B cell (primary cell): Measurements from ENCODE around the gene PTPRC. TPM values are rescaled to one million over a fixed set of nuclear protein-coding genes. Genes with fewer than 3 reads are reported as not detected.

Experiments used
- ATAC-seq: fragments of 200-7000 bp; cut with Tn5 transposase; one replicate; pipeline ENCODE4 v1.10.0; 2021; ENCODE audit warnings: low read depth, mild to moderate bottlenecking, moderate number of reproducible peaks, moderate library complexity
- CTCF ChIA-PET: fragments of 350-600 bp; sonication (Branson Sonifier 250); formaldehyde crosslinking; loops from one replicate; lab custom pipeline; 2021; ENCODE audit warnings: antibody characterized with exemption, inconsistent platforms; lab: Charles Lee
- POLR2A ChIA-PET: fragments of 350-600 bp; sonication (Branson Sonifier 250); formaldehyde crosslinking; loops from one replicate; lab custom pipeline; 2021; ENCODE audit warnings: antibody characterized with exemption; lab: Charles Lee
- DNase-seq: peaks from one replicate; pipeline ENCODE4 v3.0.0; 2013
- H2AFZ ChIP-seq: 2 replicates; pipeline ENCODE4 v1.6.1; 2012; ENCODE audit warnings: mild to moderate bottlenecking, low read depth, low read length; ENCODE audit not compliant: insufficient read depth, poor library complexity, severe bottlenecking
- H3K27ac ChIP-seq, 2 donors: 1 replicate in 1 of 2; 2 replicates in 1 of 2; pipeline ENCODE4 v1.5.1; 2012 to 2013; ENCODE audit warnings: low read length in 2 of 2, mild to moderate bottlenecking in 2 of 2, moderate library complexity in 1 of 2
- H3K27me3 ChIP-seq, 4 experiments: fragments of 200-600 bp in 1 of 4; sonication (generic) in 1 of 4; replicated peaks in 1 of 4; 1 replicate in 2 of 4; 2 replicates in 2 of 4; pipeline versions ENCODE4 v1.6.1 to v1.7.0; 2013 to 2016; ENCODE audit warnings: low read length in 3 of 4, mild to moderate bottlenecking in 2 of 4, mixed read lengths in 1 of 4, moderate library complexity in 1 of 4; ENCODE audit not compliant: insufficient read depth in 4 of 4, control insufficient read depth in 3 of 4; ENCODE audit errors: control extremely low read depth in 1 of 4
- H3K36me3 ChIP-seq, 2 experiments: replicated peaks in 1 of 2; 1 replicate in 1 of 2; 2 replicates in 1 of 2; pipeline versions ENCODE4 v1.6.1 to v1.7.1; 2013; ENCODE audit warnings: low read length in 1 of 2; ENCODE audit not compliant: insufficient read depth in 2 of 2, control insufficient read depth in 1 of 2; ENCODE audit errors: control extremely low read depth in 1 of 2, extremely low read depth in 1 of 2
- H3K4me1 ChIP-seq, 2 donors: fragments of 200-600 bp in 1 of 2; sonication (generic) in 1 of 2; 1 replicate in 1 of 2; 2 replicates in 1 of 2; pipeline versions ENCODE4 v1.5.1 to v1.6.1; 2013 to 2017; ENCODE audit warnings: low read length in 2 of 2; ENCODE audit not compliant: control insufficient read depth in 2 of 2, insufficient read depth in 2 of 2
- H3K4me2 ChIP-seq: replicated peaks from 2 replicates; pipeline ENCODE3; 2012; ENCODE audit warnings: mild to moderate bottlenecking, low read depth, low read length; ENCODE audit not compliant: poor library complexity, severe bottlenecking
- H3K4me3 ChIP-seq, 5 experiments: fragments of 200-600 bp in 1 of 5; sonication (generic) in 1 of 5; 1 replicate in 3 of 5; 2 replicates in 2 of 5; pipeline versions ENCODE4 v1.5.1 to v1.7.0; 2011 to 2016; ENCODE audit warnings: low read length in 4 of 5, mild to moderate bottlenecking in 4 of 5, low read depth in 2 of 5, control low read depth in 1 of 5, moderate library complexity in 1 of 5; ENCODE audit not compliant: insufficient read depth in 1 of 5; ENCODE audit errors: control extremely low read depth in 1 of 5, extremely low read depth in 1 of 5
- H3K79me2 ChIP-seq: fragments of 200-600 bp; sonication (generic); one replicate; pipeline ENCODE4 v1.6.0; 2016; ENCODE audit warnings: low read length; ENCODE audit not compliant: control insufficient read depth, insufficient read depth
- H3K9ac ChIP-seq: fragments of 200-600 bp; sonication (generic); 2 replicates; pipeline ENCODE4 v1.6.1; 2017; ENCODE audit warnings: mild to moderate bottlenecking, low read length, moderate library complexity
- H3K9me3 ChIP-seq, 3 donors: one replicate each; pipeline versions ENCODE4 v1.6.1 to v1.7.1; 2013; ENCODE audit warnings: low read length in 2 of 3; ENCODE audit not compliant: control insufficient read depth in 2 of 3, insufficient read depth in 1 of 3; ENCODE audit errors: control extremely low read depth in 1 of 3
- H4K20me1 ChIP-seq: 2 replicates; pipeline ENCODE4 v1.6.0; 2012; ENCODE audit warnings: mild to moderate bottlenecking, low read length; ENCODE audit not compliant: insufficient read depth, control insufficient read depth, poor library complexity, severe bottlenecking
- H3K27ac Mint-ChIP-seq: one replicate; pipeline ENCODE4 v1.8.0; 2021; ENCODE audit warnings: mixed read lengths
- H3K27me3 Mint-ChIP-seq: one replicate; pipeline ENCODE4 v1.8.0; 2021; ENCODE audit warnings: mixed read lengths
- H3K4me1 Mint-ChIP-seq: one replicate; pipeline ENCODE4 v1.8.0; 2021; ENCODE audit warnings: mixed read lengths
- H3K4me3 Mint-ChIP-seq: one replicate; pipeline ENCODE4 v1.8.0; 2021; ENCODE audit warnings: mixed read lengths
- H3K9me3 Mint-ChIP-seq: one replicate; pipeline ENCODE4 v1.8.0; 2022; ENCODE audit warnings: mixed read lengths; ENCODE audit not compliant: insufficient read depth
- CTCF ChIP-seq: fragments of 200-600 bp; IDR thresholded peaks from one replicate; pipeline ENCODE4 v1.8.0; 2022; ENCODE audit warnings: antibody characterized with exemption, mild to moderate bottlenecking
- EZH2 ChIP-seq: IDR thresholded peaks from 2 replicates; pipeline ENCODE4 v1.6.1; 2012; ENCODE audit warnings: borderline replicate concordance, low read depth, mild to moderate bottlenecking, moderate library complexity, low read length; ENCODE audit not compliant: insufficient read depth, poor library complexity, severe bottlenecking
- WGBS: methylation state at CpG from one replicate; pipeline ENCODE4 v1.1.5; 2013; ENCODE audit warnings: missing lambda C conversion rate; ENCODE audit not compliant: insufficient coverage; 5-methylcytosine and 5-hydroxymethylcytosine counted together
- intact Hi-C: fragments of 100-400 bp; cut with micrococcal nuclease; formaldehyde crosslinking; loops from one replicate; pipeline ENCODE4 v1.10.0; 2022
- polyA plus RNA-seq: library from polyadenylated mRNA; depleted of rRNA; stranded (reverse); fragments of >200 nt; gene quantifications from 2 replicates; pipeline ENCODE4 v1.2.3, GENCODE V29; 2012
- total RNA-seq, 2 donors: library from RNA; stranded (reverse); fragments of 120-200 nt in 1 of 2; gene quantifications; 1 replicate in 1 of 2; 2 replicates in 1 of 2; pipeline versions ENCODE4 v1.2.3 to v1.2.4, GENCODE V29; 2013 to 2022

Gene PTPRC
- total and polyA plus RNA-seq, 2 donors (not counting 1 experiment from before 2014, with no cell fraction given): 151 to 543 TPM

GRCh38 chr1:198730952-198731351 lies 92.1 kb downstream of the PTPRC start:
- no peaks in the 10 kb centered on the region for H3K4me1 ChIP-seq
- Mint-ChIP-seq H3K27me3 (no peaks in the 10 kb centered on the region), H3K9me3 (no peaks in the 10 kb centered on the region), H3K27ac (no peak overlapping the region), H3K4me3 (no peak overlapping the region), H3K4me1 (peaks cover 4% of the 10 kb centered on the region)
- no peak overlapping the region for H2AFZ ChIP-seq
- no peak overlapping the region for H3K4me2 ChIP-seq
- H3K9me3 ChIP-seq: peaks cover 0 to 2% (median 0%) of the 10 kb centered on the region in 3 donors
- intact Hi-C loops: loop anchor here (2.0 to 10.0 kb wide), 2 partner anchors 18 to 1556 kb away; no protein-coding TSS in a partner anchor
- H4K20me1 ChIP-seq: peaks cover 27% of the 10 kb centered on the region
- WGBS: no CpG with 5 or more reads among the region's 2 CpGs
- no peak overlapping the region for H3K4me3 ChIP-seq
- ChIA-PET POLR2A (no interaction called here), CTCF (no interaction called here)
- peaks cover 47% of the 10 kb centered on the region for H3K79me2 ChIP-seq
- no peak overlapping the region for H3K9ac ChIP-seq
- no peaks in the 10 kb centered on the region for H3K27me3 ChIP-seq
- no peak for DNase-seq
- no peak for TF ChIP-seq EZH2
- TF ChIP-seq CTCF: no peak
- peaks cover 38 to 96% of the 10 kb centered on the region in 2 experiments for H3K36me3 ChIP-seq
- H3K27ac ChIP-seq: no peak overlapping the region
- no peak for ATAC-seq

GRCh38 chr1:198734323-198735008 lies 95.6 kb downstream of the PTPRC start:
- ATAC-seq (no peak), DNase-seq (no peak)
- H3K4me3 Mint-ChIP-seq: no peak overlapping the region
- no peaks in the 10 kb centered on the region for H3K27me3 Mint-ChIP-seq
- H3K4me1 ChIP-seq: no peaks in the 10 kb centered on the region
- TF ChIP-seq EZH2: no peak
- TF ChIP-seq CTCF: no peak
- H3K9me3 Mint-ChIP-seq: no peaks in the 10 kb centered on the region
- H3K27me3 ChIP-seq: no peaks in the 10 kb centered on the region
- peaks cover 29% of the 10 kb centered on the region for H3K79me2 ChIP-seq
- H3K4me1 Mint-ChIP-seq: peaks cover 10% of the 10 kb centered on the region
- H2AFZ ChIP-seq: no peak overlapping the region
- WGBS: 71% methylated on average over 1 of the region's 2 CpGs
- H3K9ac ChIP-seq: no peak overlapping the region
- ChIA-PET POLR2A (no interaction called here), CTCF (no interaction called here)
- peak overlapping the region in 1 of 2 donors; percentile 34 for H3K27ac ChIP-seq
- H3K9me3 ChIP-seq: peaks cover 0 to 7% (median 0%) of the 10 kb centered on the region in 3 donors
- peaks cover 14% of the 10 kb centered on the region for H4K20me1 ChIP-seq
- no peak overlapping the region for H3K4me3 ChIP-seq
- H3K4me2 ChIP-seq: no peak overlapping the region
- no peak overlapping the region for H3K27ac Mint-ChIP-seq
- intact Hi-C loops: loop anchor here (10.0 kb wide), 1 partner anchor 1560 kb away; no protein-coding TSS in a partner anchor
- peaks cover 34 to 98% of the 10 kb centered on the region in 2 experiments for H3K36me3 ChIP-seq
